Left cardiac atrium (tissue), 4 donors: ENCODE results near the gene TOR2A. TPM values are rescaled to one million over a fixed set of nuclear protein-coding genes. Genes with fewer than 3 reads are reported as not detected.

Experiments used
- ATAC-seq, 2 donors: fragments of 200-7000 bp; cut with Tn5 transposase; one replicate each; pipeline ENCODE4 v1.9.1; 2020; ENCODE audit warnings: mild to moderate bottlenecking in 2 of 2, moderate library complexity in 2 of 2
- DNase-seq: peaks from one replicate; pipeline ENCODE4 v3.0.0-alpha.2; 2020
- intact Hi-C, 2 donors: fragments of 100-400 bp; cut with DNase I; formaldehyde crosslinking; loops; one replicate each; pipeline versions ENCODE4 v1.14.1 to v1.15.1; 2022 to 2023
- total RNA-seq, 2 donors: library from RNA; stranded (reverse); fragmentation: NEBNext Ultra II Directional; extraction: Animal tissue kit (Norgen Biotek cat#: 25700); gene quantifications; one replicate each; pipeline ENCODE4 v1.2.1, GENCODE V29; 2021
- donor health status: DM: no; HTN: yes; CAD: no.
- donor health status: DM: no; HTN: yes; CAD: no; lungs with severe emphysema.
- donor health status: DM: yes; HTN: yes; CAD: no.
- donor health status: Dilated cardiomyopathy.

TOR2A gene
- total RNA-seq, 2 donors from 2014 or later, result 5.1 TPM

GRCh38 chr9:127751269-127752054 lies 16.4 kb upstream of the TOR2A start:
- DNase-seq, result no peak
- peak in 1 of 2 donors; percentile 13 for ATAC-seq

GRCh38 chr9:127749090-127749787 lies 14.1 kb upstream of the TOR2A start:
- ATAC-seq, result no peak

More at GRCh38 chr9:127751269-127752054, 16.4 kb upstream of the TOR2A start:
- intact Hi-C loops, result no loop called here

GRCh38 chr9:127746959-127747569 lies 12.0 kb upstream of the TOR2A start:
- no peak for DNase-seq
- ATAC-seq, result no peak
- intact Hi-C loops, result no loop called here

More at GRCh38 chr9:127749090-127749787, 14.1 kb upstream of the TOR2A start:
- intact Hi-C loops, result no loop called here
- no peak for DNase-seq

- ATAC-seq (no peak), DNase-seq (no peak)
- intact Hi-C loops, result no loop called here
These were observed 9.5 kb upstream of the TOR2A start for GRCh38 chr9:127744398-127745110.

- DNase-seq (no peak), ATAC-seq (peak; percentile 32 to 42)
- intact Hi-C loops, result no loop called here
These were observed 7.5 kb upstream of the TOR2A start for GRCh38 chr9:127742435-127743088.

- intact Hi-C loops, result no loop called here
- ATAC-seq (peak; percentile 70 to 74), DNase-seq (peak; percentile 71)
These were observed 6.8 kb upstream of the TOR2A start for GRCh38 chr9:127741831-127742434.

- intact Hi-C loops, result loop anchor here (5.0 kb wide), 4 partner anchors 43 to 183 kb away; partner anchors contain the start of gene ST6GALNAC4 (in 1 of the 2)
These were observed 4.7 kb upstream of the TOR2A start for GRCh38 chr9:127739614-127740330.

GRCh38 chr9:127738666-127739065 lies 3.6 kb upstream of the TOR2A start:
- no peak for ATAC-seq
- intact Hi-C loops, result loop anchor here (5.0 kb wide), 4 partner anchors 44 to 184 kb away; partner anchors contain the start of gene ST6GALNAC4 (in 1 of the 2)
- DNase-seq, result no peak

More at GRCh38 chr9:127739614-127740330, 4.7 kb upstream of the TOR2A start:
- no peak for DNase-seq
- peak in 1 of 2 donors; percentile 29 for ATAC-seq

- DNase-seq (no peak), ATAC-seq (no peak)
- intact Hi-C loops, result loop anchor here (2.0 to 5.0 kb wide), 5 partner anchors 47 to 187 kb away; partner anchors contain the start of gene ST6GALNAC4 (in 1 of the 2)
These were observed 564 bp upstream of the TOR2A start for GRCh38 chr9:127735530-127736185.

- ATAC-seq, result no peak
- intact Hi-C loops, result loop anchor here in 1 of 2 donors (1.0 to 2.0 kb wide), 2 partner anchors 51 to 144 kb away; no protein-coding TSS in a partner anchor
These were observed 797 bp downstream of the TOR2A start for GRCh38 chr9:127734247-127734746.

GRCh38 chr9:127733614-127734013 lies 1.5 kb downstream of the TOR2A start:
- intact Hi-C loops, result loop anchor here in 1 of 2 donors (1.0 to 2.0 kb wide), 2 partner anchors 51 to 143 kb away; no protein-coding TSS in a partner anchor
- ATAC-seq, result no peak
- no peak for DNase-seq

More at GRCh38 chr9:127734247-127734746, 797 bp downstream of the TOR2A start:
- no peak for DNase-seq

GRCh38 chr9:127732444-127732843 lies 2.6 kb downstream of the TOR2A start:
- intact Hi-C loops, result no loop called here
- DNase-seq (no peak), ATAC-seq (no peak)

GRCh38 chr9:127731938-127732337 lies 3.2 kb downstream of the TOR2A start:
- no peak for ATAC-seq
- intact Hi-C loops, result no loop called here
- no peak for DNase-seq

- ATAC-seq (no peak), DNase-seq (no peak)
- intact Hi-C loops, result no loop called here
These were observed 4.2 kb downstream of the TOR2A start for GRCh38 chr9:127730799-127731410.

GRCh38 chr9:127730262-127730661 lies 4.8 kb downstream of the TOR2A start:
- DNase-seq (no peak), ATAC-seq (no peak)
- intact Hi-C loops, result no loop called here
